ENCODE data around the gene LACRT.
"Not testable (repeated sequence)": the region's sequence is repeated elsewhere in the genome, so short reads cannot be mapped to it uniquely, and the experiment has no call there.

The LACRT gene

GRCh38 chr12:54639112-54639511 is 4.4 kb upstream of the LACRT start:
- DNase-seq (ENCODE audit: low read depth in 2 of 2): not testable (repeated sequence)

- no peak for DNase-seq (ENCODE audit: low read depth in 2 of 2)
These were observed 2.5 kb downstream of the LACRT start for GRCh38 chr12:54631988-54632728.

- DNase-seq (ENCODE audit: low read depth in 2 of 2): no peak
These were observed 3.1 kb downstream of the LACRT start for GRCh38 chr12:54631551-54631950.

- no peak for DNase-seq (ENCODE audit: low read depth in 2 of 2)
These were observed 4.8 kb downstream of the LACRT start for GRCh38 chr12:54629925-54630324.

- no peak for DNase-seq (ENCODE audit: low read depth in 2 of 2)
These were observed 6.4 kb downstream of the LACRT start for GRCh38 chr12:54628186-54628846.

- DNase-seq (ENCODE audit: low read depth in 2 of 2): no peak
These were observed 7.4 kb downstream of the LACRT start for GRCh38 chr12:54627304-54627703.

GRCh38 chr12:54625598-54625997 is 9.1 kb downstream of the LACRT start:
- DNase-seq (ENCODE audit: low read depth in 2 of 2): no peak

GRCh38 chr12:54624315-54625279 is 10.1 kb downstream of the LACRT start:
- no peak for DNase-seq (ENCODE audit: low read depth in 2 of 2)

GRCh38 chr12:54622463-54623183 is 12.1 kb downstream of the LACRT start:
- no peak for DNase-seq (ENCODE audit: low read depth in 2 of 2)

- no peak for DNase-seq (ENCODE audit: low read depth in 2 of 2)
These were observed 17.6 kb downstream of the LACRT start for GRCh38 chr12:54616933-54617680.

GRCh38 chr12:54612225-54612750 is 22.4 kb downstream of the LACRT start:
- no peak for DNase-seq (ENCODE audit: low read depth in 2 of 2)

GRCh38 chr12:54611715-54612149 is 23.0 kb downstream of the LACRT start:
- DNase-seq (ENCODE audit: low read depth in 2 of 2): no peak

- no peak for DNase-seq (ENCODE audit: low read depth in 2 of 2)
These were observed 25.9 kb downstream of the LACRT start for GRCh38 chr12:54608769-54609168.

- DNase-seq (ENCODE audit: low read depth in 2 of 2): no peak
These were observed 26.5 kb downstream of the LACRT start for GRCh38 chr12:54608156-54608555.

- no peak for DNase-seq (ENCODE audit: low read depth in 2 of 2)
These were observed 28.1 kb downstream of the LACRT start for GRCh38 chr12:54606556-54606955.

GRCh38 chr12:54605138-54605970 is 29.3 kb downstream of the LACRT start:
- no peak for DNase-seq (ENCODE audit: low read depth in 2 of 2)

GRCh38 chr12:54604436-54604835 is 30.3 kb downstream of the LACRT start:
- DNase-seq (ENCODE audit: low read depth in 2 of 2): no peak

- DNase-seq (ENCODE audit: low read depth in 2 of 2): no peak
These were observed 30.8 kb downstream of the LACRT start for GRCh38 chr12:54603872-54604271.

- DNase-seq (ENCODE audit: low read depth in 2 of 2): peak; percentile 19 to 33
These were observed 31.4 kb downstream of the LACRT start for GRCh38 chr12:54603173-54603814.

Data from stimulated activated CD4-positive, alpha-beta T cell treated with anti-CD3 and anti-CD28 coated beads, Interleukin-1b, Interleukin-23, amount 100 ng/mL, for 1 hour (primary cell).